AG10803 (cell line): ENCODE results near the gene SRGAP3.

ENCODE experiments used
- DNase-seq: peaks from one replicate; pipeline ENCODE4 v3.0.0; 2010; ENCODE audit warnings: low read depth
- H3K4me3 ChIP-seq: 2 replicates; pipeline ENCODE4 v1.5.1; 2011; ENCODE audit warnings: mild to moderate bottlenecking, low read length, control low read depth
- TF ChIP-seq, protein P1 (sequence below): conservative IDR thresholded peaks from 2 replicates; pipeline ENCODE4 v1.5.1; 2011; ENCODE audit warnings: mild to moderate bottlenecking, low read length, control low read depth, inconsistent platforms

Gene SRGAP3

DNA sequence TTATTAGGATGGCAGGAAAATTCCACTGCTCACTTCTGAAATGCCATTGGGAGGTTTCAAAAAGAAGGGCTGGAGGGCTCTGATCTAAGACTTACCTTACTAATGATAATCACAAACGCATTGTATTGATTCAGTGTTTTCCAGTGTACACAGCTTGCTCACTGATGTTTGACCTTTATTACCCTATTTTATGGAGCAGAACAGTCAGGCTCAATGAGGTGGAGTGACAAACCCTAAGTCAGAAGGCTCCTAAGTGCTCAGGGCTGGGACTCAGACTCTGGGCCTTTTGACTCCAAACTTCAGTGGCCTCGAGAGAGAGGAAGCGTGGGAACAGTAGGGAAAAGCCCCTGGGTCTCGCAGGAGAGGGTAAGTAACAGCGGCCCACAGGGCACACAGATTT is 265.9 kb downstream of the SRGAP3 start:
- TF ChIP-seq, protein P1, sequence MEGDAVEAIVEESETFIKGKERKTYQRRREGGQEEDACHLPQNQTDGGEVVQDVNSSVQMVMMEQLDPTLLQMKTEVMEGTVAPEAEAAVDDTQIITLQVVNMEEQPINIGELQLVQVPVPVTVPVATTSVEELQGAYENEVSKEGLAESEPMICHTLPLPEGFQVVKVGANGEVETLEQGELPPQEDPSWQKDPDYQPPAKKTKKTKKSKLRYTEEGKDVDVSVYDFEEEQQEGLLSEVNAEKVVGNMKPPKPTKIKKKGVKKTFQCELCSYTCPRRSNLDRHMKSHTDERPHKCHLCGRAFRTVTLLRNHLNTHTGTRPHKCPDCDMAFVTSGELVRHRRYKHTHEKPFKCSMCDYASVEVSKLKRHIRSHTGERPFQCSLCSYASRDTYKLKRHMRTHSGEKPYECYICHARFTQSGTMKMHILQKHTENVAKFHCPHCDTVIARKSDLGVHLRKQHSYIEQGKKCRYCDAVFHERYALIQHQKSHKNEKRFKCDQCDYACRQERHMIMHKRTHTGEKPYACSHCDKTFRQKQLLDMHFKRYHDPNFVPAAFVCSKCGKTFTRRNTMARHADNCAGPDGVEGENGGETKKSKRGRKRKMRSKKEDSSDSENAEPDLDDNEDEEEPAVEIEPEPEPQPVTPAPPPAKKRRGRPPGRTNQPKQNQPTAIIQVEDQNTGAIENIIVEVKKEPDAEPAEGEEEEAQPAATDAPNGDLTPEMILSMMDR, result no peak

DNA sequence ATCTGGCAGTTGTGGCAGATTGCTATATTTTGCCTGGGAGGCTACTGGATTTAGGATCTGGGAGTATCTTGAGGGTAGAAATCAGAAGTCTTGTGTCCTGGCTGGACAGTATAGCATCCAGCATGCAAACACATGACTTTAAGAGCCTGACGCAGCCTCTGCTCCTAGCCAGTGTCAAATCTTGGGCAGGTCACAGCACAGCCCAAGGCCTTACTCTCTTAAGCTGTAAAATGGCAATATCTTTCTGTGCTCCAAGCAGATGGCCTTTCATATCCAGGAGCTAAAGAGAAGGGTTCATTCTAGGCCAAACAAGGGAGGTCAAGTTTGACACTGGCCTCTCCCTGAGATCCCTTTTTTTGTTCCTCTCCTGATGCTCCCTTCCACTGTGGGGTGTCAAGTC is 266.4 kb downstream of the SRGAP3 start:
- TF ChIP-seq, protein P1, result no peak

More for the DNA sequence above, 265.9 kb downstream of the SRGAP3 start:
- H3K4me3 ChIP-seq, result no peak overlapping the region
- DNase-seq, result no peak

DNA sequence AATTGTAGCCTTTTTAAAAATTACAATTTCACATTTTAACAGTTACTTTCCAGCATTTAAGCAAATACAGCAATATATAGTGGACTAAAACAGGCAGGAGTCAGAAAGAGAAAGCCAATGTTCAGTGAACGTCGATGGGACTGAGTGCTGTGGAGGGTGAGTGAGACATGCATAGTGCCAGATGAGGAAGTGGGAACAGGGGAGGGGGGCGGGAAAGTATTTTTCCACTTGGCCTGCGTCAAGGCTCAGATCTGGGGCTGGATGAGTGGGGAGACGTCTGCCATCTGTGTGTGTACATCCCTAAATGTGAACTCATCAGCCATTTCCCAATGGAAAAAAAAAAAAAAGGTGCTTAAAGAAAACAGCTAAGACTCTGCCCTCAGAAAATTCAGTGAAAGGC is 266.9 kb downstream of the SRGAP3 start:
- H3K4me3 ChIP-seq, result no peak overlapping the region
- peak; percentile 50 for DNase-seq
- TF ChIP-seq, protein P1, result no peak

More for the DNA sequence above, 266.4 kb downstream of the SRGAP3 start:
- H3K4me3 ChIP-seq, result no peak overlapping the region
- DNase-seq, result no peak

DNA sequence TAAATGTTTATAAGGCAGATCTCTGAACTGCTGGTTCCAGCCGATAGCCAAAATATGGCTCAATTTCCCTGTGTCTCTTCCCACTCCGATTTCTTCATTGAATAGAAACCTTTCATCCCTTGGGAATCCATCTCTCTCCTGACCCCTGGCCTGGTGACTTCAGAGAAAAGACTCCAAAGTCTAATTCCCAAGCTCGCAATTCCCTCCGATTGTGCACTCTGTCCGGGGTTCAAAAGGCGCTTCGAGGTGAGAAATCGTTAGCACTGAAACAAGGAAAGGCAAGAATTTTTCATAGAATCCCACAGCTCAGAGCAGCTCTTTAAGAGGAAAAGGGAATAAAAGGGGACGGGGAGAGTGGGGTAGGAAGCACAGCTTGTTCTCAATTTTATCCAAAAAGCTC is 267.7 kb downstream of the SRGAP3 start:
- TF ChIP-seq, protein P1, result no peak
- H3K4me3 ChIP-seq, result no peak overlapping the region

DNA sequence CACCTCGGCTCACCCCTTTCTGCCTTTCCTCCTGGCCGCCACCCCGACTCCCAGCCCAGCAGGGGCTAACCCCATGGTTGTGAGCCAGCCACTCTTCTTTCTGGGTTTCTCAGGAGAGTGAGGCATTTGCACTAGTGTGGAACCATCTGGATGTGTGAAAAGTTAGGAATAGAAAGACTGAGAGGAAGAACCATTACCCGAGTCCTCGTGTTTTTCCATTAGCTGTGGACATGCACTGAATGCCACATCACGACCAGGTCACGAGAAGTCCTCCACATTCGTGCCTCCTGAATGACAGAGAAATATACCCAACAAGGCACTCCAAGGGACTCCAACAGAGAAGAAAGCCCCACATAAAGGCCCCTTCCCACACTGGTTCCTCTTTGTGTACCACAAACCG is 268.1 kb downstream of the SRGAP3 start:
- H3K4me3 ChIP-seq, result no peak overlapping the region
- no peak for DNase-seq
- TF ChIP-seq, protein P1, result no peak

More for the DNA sequence above, 267.7 kb downstream of the SRGAP3 start:
- no peak for DNase-seq

DNA sequence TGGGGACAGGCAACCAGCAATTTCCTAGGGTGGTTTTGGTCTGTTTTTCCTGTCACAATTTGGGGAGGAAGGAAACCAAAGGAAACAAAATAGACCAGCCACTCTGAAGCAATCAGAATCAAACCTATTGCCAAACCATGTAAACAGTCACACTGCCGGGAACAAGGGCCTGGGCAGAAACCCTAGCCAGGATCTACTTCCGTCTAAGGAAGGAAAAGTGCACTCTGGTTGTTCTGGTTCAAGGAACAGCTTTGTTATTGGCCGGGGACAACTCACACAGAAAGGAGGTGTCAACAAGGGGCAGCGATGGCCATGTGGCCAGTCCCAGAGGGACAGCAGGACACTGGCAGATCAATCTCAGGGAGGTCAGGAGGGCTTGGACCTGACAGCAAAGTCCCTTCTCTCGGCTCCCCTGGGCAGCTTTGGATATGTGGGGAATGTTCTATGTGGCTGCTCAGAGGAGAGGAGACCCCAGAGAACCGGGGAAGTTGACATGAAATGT is 268.6 kb downstream of the SRGAP3 start:
- TF ChIP-seq, protein P1, result no peak
- DNase-seq, result no peak

DNA sequence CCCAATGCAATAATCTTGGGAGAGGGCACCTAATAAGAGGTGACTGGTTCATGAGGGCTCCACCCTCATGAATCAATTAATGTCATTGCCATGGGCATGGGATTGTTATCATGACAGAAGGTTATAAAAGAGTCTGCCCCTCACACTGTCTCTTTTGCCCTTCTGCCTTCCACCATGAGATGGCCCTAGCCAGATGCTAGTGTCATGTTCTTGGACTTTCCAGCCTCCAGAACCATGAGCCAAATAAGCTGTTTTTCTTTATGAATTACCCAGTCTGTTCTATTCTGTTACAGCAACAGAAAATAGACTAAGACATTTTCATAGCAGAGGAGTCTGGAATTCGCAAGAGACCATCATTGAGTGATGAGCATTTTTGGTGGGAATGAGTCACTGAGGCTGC is 270.2 kb downstream of the SRGAP3 start:
- DNase-seq, result no peak
- TF ChIP-seq, protein P1, result no peak
- no peak overlapping the region for H3K4me3 ChIP-seq

More for the DNA sequence above, 268.6 kb downstream of the SRGAP3 start:
- H3K4me3 ChIP-seq, result no peak overlapping the region
